Prostate gland (tissue), 2 donors: ENCODE data around the gene FALEC.

Experiments used
- POLR2A ChIP-seq: fragments of 450-650 bp; IDR thresholded peaks from one replicate; pipeline ENCODE4 v1.6.1; 2016; ENCODE audit warnings: antibody characterized with exemption, mild to moderate bottlenecking
- POLR2AphosphoS5 ChIP-seq: sonication (generic); formaldehyde crosslinking; IDR thresholded peaks from one replicate; pipeline ENCODE4 v1.6.1; 2017; ENCODE audit warnings: antibody characterized with exemption
- TF ChIP-seq, protein P1 (sequence below), 4 experiments: fragments of 200-600 bp in 2 of 4; fragments of 450-650 bp in 2 of 4; sonication (generic) in 2 of 4; IDR thresholded peaks; 1 replicate in 3 of 4; 2 replicates in 1 of 4; pipeline ENCODE4 v1.5.1; 2016 to 2019; ENCODE audit warnings: antibody characterized with exemption in 4 of 4, mild to moderate bottlenecking in 2 of 4, moderate library complexity in 2 of 4

DNA sequence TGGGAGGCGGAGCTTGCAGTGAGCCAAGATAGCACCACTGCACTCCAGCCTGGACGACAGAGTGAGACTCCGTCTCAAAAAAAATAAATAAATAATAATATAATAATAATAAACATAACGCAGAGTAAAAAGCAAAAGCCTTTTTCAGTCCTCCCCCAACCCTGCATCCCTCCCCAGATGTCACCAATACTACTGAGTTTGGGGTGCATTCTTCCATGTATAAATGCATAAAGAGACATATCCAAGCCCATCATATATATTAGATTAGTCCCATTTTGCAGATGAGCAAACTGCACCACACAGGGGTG is 32.7 kb downstream of the FALEC start:
- TF ChIP-seq, protein P1, sequence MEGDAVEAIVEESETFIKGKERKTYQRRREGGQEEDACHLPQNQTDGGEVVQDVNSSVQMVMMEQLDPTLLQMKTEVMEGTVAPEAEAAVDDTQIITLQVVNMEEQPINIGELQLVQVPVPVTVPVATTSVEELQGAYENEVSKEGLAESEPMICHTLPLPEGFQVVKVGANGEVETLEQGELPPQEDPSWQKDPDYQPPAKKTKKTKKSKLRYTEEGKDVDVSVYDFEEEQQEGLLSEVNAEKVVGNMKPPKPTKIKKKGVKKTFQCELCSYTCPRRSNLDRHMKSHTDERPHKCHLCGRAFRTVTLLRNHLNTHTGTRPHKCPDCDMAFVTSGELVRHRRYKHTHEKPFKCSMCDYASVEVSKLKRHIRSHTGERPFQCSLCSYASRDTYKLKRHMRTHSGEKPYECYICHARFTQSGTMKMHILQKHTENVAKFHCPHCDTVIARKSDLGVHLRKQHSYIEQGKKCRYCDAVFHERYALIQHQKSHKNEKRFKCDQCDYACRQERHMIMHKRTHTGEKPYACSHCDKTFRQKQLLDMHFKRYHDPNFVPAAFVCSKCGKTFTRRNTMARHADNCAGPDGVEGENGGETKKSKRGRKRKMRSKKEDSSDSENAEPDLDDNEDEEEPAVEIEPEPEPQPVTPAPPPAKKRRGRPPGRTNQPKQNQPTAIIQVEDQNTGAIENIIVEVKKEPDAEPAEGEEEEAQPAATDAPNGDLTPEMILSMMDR (IDR thresholded peaks at IDR 0.05): no peak
- no peak for TF ChIP-seq POLR2AphosphoS5
- TF ChIP-seq POLR2A: no peak
